ENCODE measurements around the gene ASB3. TPM values are rescaled to one million over a fixed set of nuclear protein-coding genes. Genes with fewer than 3 reads are reported as not detected.
A peak's percentile ranks its signal among the peaks of the same experiment; 100 is the strongest.
"Not testable (repeated sequence)": the region's sequence is repeated elsewhere in the genome, so short reads cannot be mapped to it uniquely, and the experiment has no call there.

The ASB3 gene
- polyA plus RNA-seq, 6 donors from 2014 or later, result 19.3 to 30.2 (median 21.0) TPM

- no peaks in the 10 kb centered on the region for H3K27me3 Mint-ChIP-seq
- H3K9me3 Mint-ChIP-seq, result no peaks in the 10 kb centered on the region
- no peak overlapping the region for H3K4me3 Mint-ChIP-seq
- no peak for ATAC-seq (ENCODE audit: low read depth in 2 of 2)
- peak overlapping the region in 1 of 6 donors; percentile 66 for H3K27ac Mint-ChIP-seq
- DNase-seq, result no peak
- H3K36me3 Mint-ChIP-seq, result peaks cover 5 to 19% of the 10 kb centered on the region in 2 donors
- no peaks in the 10 kb centered on the region for H3K4me1 Mint-ChIP-seq
Measured at GRCh38 chr2:53750041-53750768, 36.5 kb downstream of the ASB3 start.

DNA sequence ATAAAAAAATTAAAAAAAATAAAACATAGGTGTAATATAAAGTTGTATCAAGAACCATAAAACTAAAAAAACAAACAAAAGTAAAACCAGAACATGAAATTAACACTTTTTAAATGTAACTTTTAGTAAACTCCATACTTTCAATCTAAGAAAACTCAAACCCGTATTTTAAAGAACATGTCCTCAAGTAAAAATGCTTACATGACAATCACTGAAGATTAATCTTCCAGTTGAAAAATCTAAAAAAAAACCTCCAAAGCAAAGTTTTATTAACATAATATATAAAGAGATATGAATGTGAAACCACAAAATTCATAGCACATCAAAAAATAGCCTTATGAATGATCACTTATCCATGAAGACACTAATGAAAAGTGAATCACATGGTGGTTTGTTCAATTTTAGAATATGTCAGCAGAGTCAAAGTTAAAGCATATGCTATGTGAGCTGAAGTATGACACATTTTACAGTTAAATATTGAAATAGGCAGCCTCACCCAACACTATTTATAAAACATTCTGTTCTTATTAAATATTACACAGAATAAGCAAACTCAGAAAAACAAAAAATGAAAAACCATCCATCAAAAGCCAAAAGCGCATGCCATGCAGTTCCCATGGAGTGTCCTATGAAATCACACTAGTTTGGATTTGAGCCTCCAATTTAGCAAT is 42.2 kb downstream of the ASB3 start:
- Mint-ChIP-seq H3K27me3 (no peaks in the 10 kb centered on the region), H3K27ac (no peak overlapping the region), H3K4me1 (peaks cover 0 to 7% (median 0%) of the 10 kb centered on the region in 3 donors), H3K36me3 (peaks cover 15 to 19% of the 10 kb centered on the region in 2 donors), H3K9me3 (no peaks in the 10 kb centered on the region), H3K4me3 (no peak overlapping the region)
- ATAC-seq (ENCODE audit: low read depth in 2 of 2) (no peak), DNase-seq (no peak)

DNA sequence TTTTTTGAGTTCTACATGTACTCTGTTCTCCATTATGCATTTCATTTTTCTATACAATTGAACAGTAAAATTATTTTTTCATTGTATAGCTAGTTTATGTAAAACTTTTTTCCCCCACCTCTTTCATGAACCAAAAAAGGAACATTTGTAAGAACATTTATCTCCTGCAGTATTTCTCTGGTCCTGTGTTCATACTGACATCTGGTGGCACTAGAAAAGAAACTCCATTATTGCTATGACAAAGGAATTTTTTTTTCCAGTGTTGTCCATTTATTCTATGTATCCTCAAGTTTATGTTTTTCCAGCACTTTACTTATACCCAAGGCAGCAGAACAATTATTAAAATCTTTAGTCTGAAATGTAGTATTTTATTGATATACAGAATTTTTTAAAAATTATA is 46.6 kb downstream of the ASB3 start:
- Mint-ChIP-seq H3K27me3 (no peaks in the 10 kb centered on the region), H3K4me3 (no peak overlapping the region)

DNA sequence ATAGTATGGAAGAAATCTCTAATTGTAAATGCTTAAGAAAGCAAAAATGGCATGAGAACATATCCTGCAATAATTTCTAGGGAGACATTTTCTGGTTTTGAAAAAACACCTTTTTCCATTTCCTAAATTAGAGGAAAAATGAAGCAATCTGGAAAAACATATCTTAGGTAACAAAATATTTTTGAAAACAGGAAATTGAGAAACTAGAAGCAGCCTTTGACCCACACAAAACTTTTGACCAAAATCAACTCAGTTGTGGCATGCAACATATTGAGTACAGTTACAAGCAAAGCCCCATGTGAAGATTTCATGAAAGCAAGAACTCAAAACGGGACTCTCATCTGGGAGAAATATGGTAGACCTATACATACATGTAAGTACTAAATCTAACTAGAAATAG is 47.7 kb downstream of the ASB3 start:
- H3K27ac Mint-ChIP-seq, result no peak overlapping the region
- DNase-seq, result no peak
- H3K4me1 Mint-ChIP-seq, result peaks cover 4 to 13% (median 5%) of the 10 kb centered on the region in 3 donors
- no peak for ATAC-seq (ENCODE audit: low read depth in 2 of 2)
- H3K36me3 Mint-ChIP-seq, result peaks cover 26 to 31% of the 10 kb centered on the region in 2 donors
- H3K27me3 Mint-ChIP-seq, result no peaks in the 10 kb centered on the region
- no peak overlapping the region for H3K4me3 Mint-ChIP-seq
- no peaks in the 10 kb centered on the region for H3K9me3 Mint-ChIP-seq

More for the DNA sequence above, 46.6 kb downstream of the ASB3 start:
- Mint-ChIP-seq H3K36me3 (peaks cover 20 to 25% of the 10 kb centered on the region in 2 donors), H3K9me3 (no peaks in the 10 kb centered on the region), H3K27ac (no peak overlapping the region), H3K4me1 (peaks cover 0 to 7% (median 0%) of the 10 kb centered on the region in 3 donors)
- ATAC-seq (ENCODE audit: low read depth in 2 of 2) (no peak), DNase-seq (no peak)

- H3K36me3 Mint-ChIP-seq, result peaks cover 21 to 27% of the 10 kb centered on the region in 2 donors
- no peak overlapping the region for H3K4me3 Mint-ChIP-seq
- peak overlapping the region in 1 of 6 donors; percentile 84 for H3K27ac Mint-ChIP-seq
- H3K9me3 Mint-ChIP-seq, result no peaks in the 10 kb centered on the region
- H3K4me1 Mint-ChIP-seq, result peaks cover 5 to 16% (median 14%) of the 10 kb centered on the region in 3 donors
- DNase-seq (no peak), ATAC-seq (ENCODE audit: low read depth in 2 of 2) (no peak)
- no peaks in the 10 kb centered on the region for H3K27me3 Mint-ChIP-seq
Measured at GRCh38 chr2:53737091-53737490, 49.7 kb downstream of the ASB3 start.

GRCh38 chr2:53729143-53729762 is 57.5 kb downstream of the ASB3 start:
- no peak overlapping the region for H3K4me3 Mint-ChIP-seq
- H3K27ac Mint-ChIP-seq, result peak overlapping the region in 1 of 6 donors; percentile 32
- ATAC-seq (ENCODE audit: low read depth in 2 of 2) (no peak), DNase-seq (no peak)
- peaks cover 13 to 24% of the 10 kb centered on the region in 2 donors for H3K36me3 Mint-ChIP-seq
- peaks cover 0 to 9% (median 5%) of the 10 kb centered on the region in 7 donors for H3K9me3 Mint-ChIP-seq
- peaks cover 2 to 13% (median 13%) of the 10 kb centered on the region in 3 donors for H3K4me1 Mint-ChIP-seq
- H3K27me3 Mint-ChIP-seq, result no peaks in the 10 kb centered on the region

GRCh38 chr2:53727921-53728320 is 58.8 kb downstream of the ASB3 start:
- Mint-ChIP-seq H3K4me1 (peaks cover 0 to 8% (median 7%) of the 10 kb centered on the region in 3 donors), H3K27ac (peak overlapping the region in 2 of 6 donors; percentile 61 to 75), H3K9me3 (peaks cover 0 to 11% (median 5%) of the 10 kb centered on the region in 7 donors), H3K27me3 (no peaks in the 10 kb centered on the region), H3K4me3 (no peak overlapping the region), H3K36me3 (peaks cover 8 to 21% of the 10 kb centered on the region in 2 donors)
- ATAC-seq (ENCODE audit: low read depth in 2 of 2) (no peak), DNase-seq (no peak)

- no peak overlapping the region for H3K4me3 Mint-ChIP-seq
- no peaks in the 10 kb centered on the region for H3K27me3 Mint-ChIP-seq
- DNase-seq, result no peak
- peaks cover 9 to 29% of the 10 kb centered on the region in 2 donors for H3K36me3 Mint-ChIP-seq
- peaks cover 0 to 11% (median 5%) of the 10 kb centered on the region in 7 donors for H3K9me3 Mint-ChIP-seq
- H3K27ac Mint-ChIP-seq, result peak overlapping the region in 2 of 6 donors; percentile 6 to 33
- ATAC-seq (ENCODE audit: low read depth in 2 of 2), result no peak
- peaks cover under 1 to 16% (median 11%) of the 10 kb centered on the region in 3 donors for H3K4me1 Mint-ChIP-seq
Measured at GRCh38 chr2:53725662-53726061, 61.1 kb downstream of the ASB3 start.

GRCh38 chr2:53724536-53724935 is 62.2 kb downstream of the ASB3 start:
- H3K4me1 Mint-ChIP-seq, result peaks cover 3 to 16% (median 12%) of the 10 kb centered on the region in 3 donors
- peaks cover 0 to 11% (median 5%) of the 10 kb centered on the region in 7 donors for H3K9me3 Mint-ChIP-seq
- no peak overlapping the region for H3K27ac Mint-ChIP-seq
- DNase-seq (no peak), ATAC-seq (ENCODE audit: low read depth in 2 of 2) (no peak)
- no peak overlapping the region for H3K4me3 Mint-ChIP-seq
- no peaks in the 10 kb centered on the region for H3K27me3 Mint-ChIP-seq
- peaks cover 20 to 31% of the 10 kb centered on the region in 2 donors for H3K36me3 Mint-ChIP-seq

DNA sequence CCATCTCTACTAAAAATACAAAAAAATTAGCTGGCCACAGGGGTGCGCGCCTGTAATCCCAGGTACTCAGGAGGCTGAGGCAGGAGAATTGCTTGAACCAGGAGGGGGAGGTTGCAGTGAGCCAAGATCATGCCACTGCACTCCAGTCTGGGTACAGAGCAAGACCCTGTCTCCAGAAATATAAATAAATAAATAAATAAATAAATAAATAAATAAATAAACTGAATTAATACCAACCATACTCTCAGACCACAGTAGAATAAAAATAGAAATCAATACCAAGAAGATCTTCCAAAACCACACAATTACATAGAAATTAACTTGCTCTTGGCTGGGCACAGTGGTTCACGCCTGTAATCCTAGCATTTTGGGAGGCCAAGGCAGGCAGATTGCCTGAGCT is 65.8 kb downstream of the ASB3 start:
- Mint-ChIP-seq H3K4me1 (peaks cover 6 to 16% (median 12%) of the 10 kb centered on the region in 3 donors), H3K9me3 (peaks cover 0 to 14% (median 5%) of the 10 kb centered on the region in 7 donors)

DNA sequence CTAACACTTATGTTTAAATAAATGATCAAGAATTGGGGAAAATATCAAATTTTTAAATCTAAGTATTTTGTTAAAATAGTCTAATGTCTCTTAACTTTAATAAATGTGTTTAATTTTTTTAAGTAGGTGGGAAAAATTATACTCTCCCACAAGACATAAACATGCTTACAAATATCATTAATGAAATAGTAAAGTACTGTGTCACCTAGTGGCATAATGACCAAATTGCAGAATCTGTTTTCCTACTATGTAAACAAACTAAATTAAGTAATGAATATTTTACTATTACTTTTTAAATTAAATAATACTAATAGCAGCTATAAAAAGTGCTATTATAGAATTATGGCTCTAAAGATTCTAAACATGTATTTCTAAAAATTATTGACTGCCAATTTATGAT is 71.2 kb downstream of the ASB3 start:
- peaks cover 0 to 3% (median 0%) of the 10 kb centered on the region in 7 donors for H3K9me3 Mint-ChIP-seq
- ATAC-seq (ENCODE audit: low read depth in 2 of 2) (no peak), DNase-seq (no peak)
- no peak overlapping the region for H3K4me3 Mint-ChIP-seq
- peaks cover 29 to 50% of the 10 kb centered on the region in 2 donors for H3K36me3 Mint-ChIP-seq
- no peak overlapping the region for H3K27ac Mint-ChIP-seq
- H3K4me1 Mint-ChIP-seq, result peaks cover 0 to 5% (median under 1%) of the 10 kb centered on the region in 3 donors
- no peaks in the 10 kb centered on the region for H3K27me3 Mint-ChIP-seq

More for the DNA sequence above, 65.8 kb downstream of the ASB3 start:
- not testable (repeated sequence) for ATAC-seq (ENCODE audit: low read depth in 2 of 2); H3K4me3 Mint-ChIP-seq; H3K27me3 Mint-ChIP-seq; DNase-seq; H3K27ac Mint-ChIP-seq
- peaks cover 38 to 45% of the 10 kb centered on the region in 2 donors for H3K36me3 Mint-ChIP-seq

DNA sequence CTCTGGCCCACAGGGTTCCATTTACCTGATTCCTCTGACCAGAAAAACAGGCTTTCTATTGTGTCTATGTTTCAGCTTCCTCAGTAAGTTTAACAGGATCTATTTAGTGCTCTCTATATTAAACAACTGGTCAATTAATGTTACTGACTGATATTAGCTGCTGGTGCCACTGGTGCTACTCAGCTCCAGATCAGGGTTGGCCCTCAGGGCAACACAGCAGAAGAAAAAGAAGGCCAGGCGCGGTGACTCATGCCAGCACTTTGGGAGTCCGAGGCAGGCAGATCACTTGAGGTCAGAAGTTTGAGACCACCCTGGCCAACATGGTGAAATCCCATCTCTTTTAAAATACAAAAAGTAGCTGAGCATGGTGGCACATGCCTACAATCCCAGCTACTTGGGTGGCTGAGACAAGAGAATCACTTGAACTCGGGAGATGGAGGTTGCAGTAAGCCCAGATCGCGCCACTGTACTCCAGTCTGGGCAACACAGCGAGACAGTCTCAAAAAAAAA is 75.4 kb downstream of the ASB3 start:
- peaks cover 30 to 63% of the 10 kb centered on the region in 2 donors for H3K36me3 Mint-ChIP-seq
- peaks cover 5 to 23% (median 16%) of the 10 kb centered on the region in 7 donors for H3K9me3 Mint-ChIP-seq
- peak overlapping the region in 2 of 6 donors; percentile 36 to 56 for H3K27ac Mint-ChIP-seq
- no peaks in the 10 kb centered on the region for H3K27me3 Mint-ChIP-seq
- H3K4me3 Mint-ChIP-seq, result no peak overlapping the region
- DNase-seq (no peak), ATAC-seq (ENCODE audit: low read depth in 2 of 2) (no peak)
- H3K4me1 Mint-ChIP-seq, result peaks cover 0 to 2% (median 0%) of the 10 kb centered on the region in 3 donors

- H3K36me3 Mint-ChIP-seq, result peaks cover 30 to 58% of the 10 kb centered on the region in 2 donors
Measured at GRCh38 chr2:53708988-53709387, 77.8 kb downstream of the ASB3 start.

More at GRCh38 chr2:53708988-53709387, 77.8 kb downstream of the ASB3 start:
- Mint-ChIP-seq H3K4me3 (no peak overlapping the region), H3K27me3 (no peaks in the 10 kb centered on the region), H3K27ac (no peak overlapping the region), H3K4me1 (peaks cover 0 to 2% (median 0%) of the 10 kb centered on the region in 3 donors), H3K9me3 (peaks cover 5 to 23% (median 16%) of the 10 kb centered on the region in 7 donors)
- ATAC-seq (ENCODE audit: low read depth in 2 of 2) (no peak), DNase-seq (no peak)

Data from naive B cell (primary cell).